ENCODE data around the gene METTL2B.
"Not testable (repeated sequence)": the region's sequence is repeated elsewhere in the genome, so short reads cannot be mapped to it uniquely, and the experiment has no call there.

DNA sequence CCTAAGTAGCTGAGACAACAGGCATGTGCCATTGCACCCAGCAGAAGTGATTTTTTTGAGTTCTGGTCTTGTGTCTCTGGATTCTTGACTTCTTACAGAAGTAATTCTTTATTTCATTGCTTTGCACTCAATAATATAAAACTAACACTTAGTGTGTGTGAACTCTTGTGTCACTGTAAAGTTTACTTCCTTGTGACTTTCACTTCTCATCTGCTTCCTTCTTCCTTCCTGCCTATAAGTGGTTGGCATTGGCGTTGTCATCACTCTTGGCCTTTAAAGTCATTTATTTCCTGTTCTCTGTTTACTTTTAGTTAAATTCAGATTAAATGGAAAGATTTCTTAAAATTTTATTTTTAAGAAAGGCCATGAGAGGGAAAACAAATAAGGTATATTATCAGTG lies 66.8 kb downstream of the METTL2B start:
- TF ChIP-seq, protein P1, sequence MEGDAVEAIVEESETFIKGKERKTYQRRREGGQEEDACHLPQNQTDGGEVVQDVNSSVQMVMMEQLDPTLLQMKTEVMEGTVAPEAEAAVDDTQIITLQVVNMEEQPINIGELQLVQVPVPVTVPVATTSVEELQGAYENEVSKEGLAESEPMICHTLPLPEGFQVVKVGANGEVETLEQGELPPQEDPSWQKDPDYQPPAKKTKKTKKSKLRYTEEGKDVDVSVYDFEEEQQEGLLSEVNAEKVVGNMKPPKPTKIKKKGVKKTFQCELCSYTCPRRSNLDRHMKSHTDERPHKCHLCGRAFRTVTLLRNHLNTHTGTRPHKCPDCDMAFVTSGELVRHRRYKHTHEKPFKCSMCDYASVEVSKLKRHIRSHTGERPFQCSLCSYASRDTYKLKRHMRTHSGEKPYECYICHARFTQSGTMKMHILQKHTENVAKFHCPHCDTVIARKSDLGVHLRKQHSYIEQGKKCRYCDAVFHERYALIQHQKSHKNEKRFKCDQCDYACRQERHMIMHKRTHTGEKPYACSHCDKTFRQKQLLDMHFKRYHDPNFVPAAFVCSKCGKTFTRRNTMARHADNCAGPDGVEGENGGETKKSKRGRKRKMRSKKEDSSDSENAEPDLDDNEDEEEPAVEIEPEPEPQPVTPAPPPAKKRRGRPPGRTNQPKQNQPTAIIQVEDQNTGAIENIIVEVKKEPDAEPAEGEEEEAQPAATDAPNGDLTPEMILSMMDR (conservative IDR thresholded peaks at IDR 0.05) = not testable (repeated sequence)
- TF ChIP-seq ZFX (IDR thresholded peaks at IDR 0.05) = not testable (repeated sequence)
